Stimulated activated CD4-positive, alpha-beta T cell treated with anti-CD3 and anti-CD28 coated beads, Interleukin-1b, Interleukin-23, amount 100 ng/mL, for 48 hours (primary cell): Measurements from ENCODE around the gene RAI1.
"Not testable (repeated sequence)": the region's sequence is repeated elsewhere in the genome, so short reads cannot be mapped to it uniquely, and the experiment has no call there.

Source experiments
- DNase-seq: peaks from one replicate; pipeline ENCODE4 v3.0.0-alpha.2; 2020

The RAI1 gene

GRCh38 chr17:17682737-17683680 lies 1.8 kb downstream of the RAI1 start:
- DNase-seq = peak; percentile 61

DNA sequence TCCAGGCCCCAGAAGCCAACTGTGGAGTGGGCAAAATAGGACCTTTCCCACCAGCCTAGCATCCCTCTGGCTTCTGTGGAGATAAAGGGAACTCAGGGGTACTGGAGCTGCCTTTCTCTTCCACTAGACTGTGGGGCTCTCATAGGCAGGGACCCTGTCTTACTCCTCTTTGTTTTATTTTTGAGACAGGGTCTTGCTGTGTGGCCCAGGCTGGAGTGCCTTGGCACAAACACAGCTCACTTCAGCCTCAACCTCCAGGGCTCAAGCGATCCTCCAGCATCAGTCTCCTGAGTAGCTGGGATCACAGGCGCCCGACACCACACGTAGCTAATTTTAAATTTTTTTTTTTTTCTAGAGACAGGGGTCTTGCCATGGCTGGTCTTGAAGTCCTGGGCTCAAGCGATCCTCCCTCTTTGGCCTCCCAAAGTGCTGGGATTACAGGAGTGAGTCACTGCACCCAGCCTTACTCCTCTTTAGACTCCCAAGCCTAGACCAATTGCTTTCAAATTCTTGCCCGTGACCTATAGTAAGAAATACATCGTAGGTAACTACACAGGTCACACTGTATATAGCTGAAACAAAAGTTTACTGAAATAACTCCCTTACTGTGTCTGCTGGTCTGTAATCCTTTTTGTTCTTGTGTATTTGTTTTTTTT lies 2.6 kb downstream of the RAI1 start:
- no peak for DNase-seq

GRCh38 chr17:17684906-17685774 lies 3.9 kb downstream of the RAI1 start:
- DNase-seq = no peak

GRCh38 chr17:17685775-17686291 lies 4.6 kb downstream of the RAI1 start:
- no peak for DNase-seq

GRCh38 chr17:17689312-17689711 lies 8.1 kb downstream of the RAI1 start:
- no peak for DNase-seq

GRCh38 chr17:17690233-17690632 lies 9.0 kb downstream of the RAI1 start:
- not testable (repeated sequence) for DNase-seq

- no peak for DNase-seq
Observed at GRCh38 chr17:17691468-17692263, 10.4 kb downstream of the RAI1 start.

- no peak for DNase-seq
Observed at GRCh38 chr17:17692353-17693252, 11.3 kb downstream of the RAI1 start.

DNA sequence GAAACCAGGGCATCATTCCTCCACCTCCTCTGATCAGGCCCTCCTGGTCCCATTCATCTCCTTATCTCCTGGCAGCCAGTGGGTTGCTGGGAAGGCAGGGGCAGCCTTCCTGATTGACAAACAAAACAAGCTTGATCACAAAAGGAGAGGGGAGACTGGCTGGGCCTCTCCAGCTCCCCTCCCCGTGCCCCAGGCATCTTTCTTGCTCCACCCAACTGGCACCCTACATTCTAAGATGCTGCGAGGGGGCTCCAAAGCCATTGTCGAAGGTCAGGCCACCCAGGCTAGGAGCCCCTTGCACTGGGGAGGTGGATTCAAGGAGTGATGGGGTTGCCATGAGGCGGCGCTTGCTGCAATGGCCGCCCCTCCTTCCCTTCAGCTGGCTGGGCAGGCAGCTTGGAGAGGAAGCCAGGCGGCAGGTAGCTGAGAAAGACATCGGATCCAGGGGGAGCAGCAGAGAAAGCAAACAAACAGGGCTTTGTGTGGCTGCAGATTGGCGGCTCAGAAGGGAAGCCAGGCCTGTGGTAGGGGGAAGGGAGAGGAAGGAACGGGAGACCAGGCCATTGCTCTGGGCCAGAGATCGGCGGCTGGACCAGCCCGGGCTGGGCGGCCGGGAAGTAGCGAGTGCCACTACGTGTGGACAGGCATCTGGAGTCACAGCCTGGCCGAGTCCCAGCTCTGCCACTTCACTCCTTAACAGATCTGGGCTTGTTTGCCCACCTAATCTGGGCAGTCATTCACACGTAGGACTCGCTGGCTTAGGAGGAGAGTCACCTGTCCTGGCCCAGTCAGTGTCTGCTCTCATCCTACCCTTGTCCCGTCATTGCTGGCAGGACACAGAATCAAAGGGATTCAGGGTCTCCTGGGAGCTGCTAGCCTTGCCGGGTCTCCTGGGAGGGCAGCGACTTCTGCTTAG lies 12.3 kb downstream of the RAI1 start:
- DNase-seq = no peak

DNA sequence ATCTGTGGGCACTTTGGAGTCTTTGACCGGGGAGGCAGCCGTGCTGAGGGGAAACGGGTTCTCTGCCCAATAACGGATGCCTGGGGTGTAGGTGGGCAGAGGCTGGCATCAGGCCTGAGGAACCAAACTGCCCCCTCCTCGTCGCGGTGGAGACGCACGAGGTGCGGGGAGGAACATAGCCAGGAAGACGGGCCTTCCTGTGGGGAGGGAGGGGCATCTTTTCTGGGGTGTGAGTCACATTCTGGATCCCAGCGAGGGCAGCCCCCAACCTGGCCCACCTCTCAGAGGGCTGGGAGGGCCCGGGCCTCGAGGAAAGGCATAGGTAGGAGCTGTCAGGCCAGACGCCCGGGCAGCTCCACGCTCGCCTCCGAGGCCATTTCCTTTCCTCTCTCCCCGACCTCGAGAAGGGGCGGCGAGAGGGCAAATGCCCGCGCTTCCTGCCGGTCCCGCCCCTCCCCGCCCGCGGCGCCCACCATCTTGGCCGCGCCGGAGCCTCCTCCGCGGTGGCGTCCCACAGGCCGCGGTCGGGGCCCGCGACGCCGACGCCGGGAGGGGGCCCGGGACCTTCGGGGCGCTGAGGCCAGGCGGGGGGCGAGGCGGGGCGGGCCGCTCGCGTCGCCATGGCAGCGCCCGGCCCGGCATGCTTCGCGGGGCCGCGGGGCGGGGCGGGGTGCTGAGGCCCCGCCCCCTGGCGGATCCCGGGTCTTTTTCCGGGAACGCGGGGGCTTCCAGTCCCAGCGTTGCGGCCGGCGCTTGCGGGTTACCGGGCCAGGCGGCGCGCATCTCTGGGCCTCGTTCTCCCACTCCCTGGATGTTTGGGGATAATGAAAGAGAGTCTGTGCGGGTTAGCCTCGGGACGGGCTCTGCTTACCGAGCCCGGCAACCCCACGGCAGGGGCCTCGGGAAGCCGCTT lies 13.2 kb downstream of the RAI1 start:
- DNase-seq = peak; percentile 65

DNA sequence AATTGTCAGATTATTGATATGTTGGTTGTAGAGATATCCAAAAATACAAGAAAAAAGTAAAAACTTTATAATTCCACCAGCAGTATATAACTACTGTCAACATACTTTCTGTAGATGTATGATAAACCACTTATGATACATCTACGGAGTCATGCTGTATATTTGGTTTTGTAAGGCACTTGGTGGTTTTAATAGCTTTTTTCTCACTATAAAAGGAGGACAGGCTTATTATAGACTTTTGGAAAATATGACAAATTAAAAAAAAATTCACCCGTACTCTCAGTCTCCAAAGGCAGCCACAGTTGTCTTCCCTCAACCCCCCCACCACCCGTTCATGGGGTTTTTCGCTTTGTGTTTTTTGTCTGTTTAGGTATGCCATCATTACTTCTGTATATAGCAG lies 14.8 kb downstream of the RAI1 start:
- no peak for DNase-seq

- DNase-seq = no peak
Observed at GRCh38 chr17:17696882-17697633, 15.8 kb downstream of the RAI1 start.

GRCh38 chr17:17698371-17698770 lies 17.1 kb downstream of the RAI1 start:
- no peak for DNase-seq

- DNase-seq = no peak
Observed at GRCh38 chr17:17698869-17699351, 17.7 kb downstream of the RAI1 start.

DNA sequence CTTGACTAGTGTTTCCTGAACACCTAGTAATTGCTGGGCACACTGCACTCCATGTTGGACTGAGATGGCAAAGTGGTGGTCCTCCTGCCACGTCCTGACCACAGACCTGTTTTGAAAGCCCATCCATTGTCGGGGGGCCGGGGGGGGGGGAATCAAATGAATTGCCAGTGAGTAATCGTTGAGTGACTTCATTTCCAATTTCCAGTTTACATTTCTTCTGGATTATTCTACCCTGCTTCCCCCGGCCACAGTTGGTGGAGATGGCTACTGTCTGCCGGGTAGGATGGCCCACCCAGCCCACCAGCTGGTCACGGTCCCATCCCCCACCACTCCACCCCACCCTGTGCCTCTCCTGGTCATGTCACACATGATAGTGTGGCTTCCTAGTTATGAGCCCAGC lies 18.2 kb downstream of the RAI1 start:
- DNase-seq = no peak

DNA sequence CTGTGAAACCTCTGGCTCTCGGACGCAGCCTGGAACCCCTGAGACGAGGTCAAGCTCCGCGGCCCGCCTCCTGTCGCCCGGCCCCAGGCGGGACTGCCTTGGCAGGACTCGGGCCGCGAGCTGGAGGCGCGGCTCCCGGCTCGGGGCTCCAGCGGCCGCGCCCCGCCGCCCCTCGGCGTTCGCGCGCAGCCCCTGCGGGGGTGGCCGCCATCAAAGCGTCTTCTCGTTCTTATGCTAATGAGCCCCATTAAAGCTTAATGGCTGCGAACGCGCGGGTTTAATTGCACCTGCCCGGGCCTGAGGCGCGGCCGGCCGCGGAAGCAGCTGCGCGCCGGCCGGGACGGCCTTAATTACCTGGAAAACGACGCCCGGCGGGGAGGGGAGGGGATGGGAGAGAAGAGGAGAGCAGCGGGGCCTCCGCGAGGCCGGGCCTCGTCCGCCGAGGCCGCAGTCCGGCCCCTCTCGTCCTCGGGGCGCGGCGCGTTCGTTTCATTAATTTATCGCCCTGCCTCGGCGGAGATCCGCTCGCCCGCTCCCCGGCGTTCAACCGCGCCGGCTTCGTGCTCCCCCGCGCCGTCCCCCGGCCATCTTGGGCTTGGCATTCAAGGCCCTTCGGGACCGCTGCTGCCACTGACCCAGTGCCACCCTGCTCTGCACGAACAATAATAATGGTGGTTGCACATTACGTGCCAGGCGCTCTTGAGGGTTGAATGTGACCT lies 19.2 kb downstream of the RAI1 start:
- DNase-seq = no peak

DNA sequence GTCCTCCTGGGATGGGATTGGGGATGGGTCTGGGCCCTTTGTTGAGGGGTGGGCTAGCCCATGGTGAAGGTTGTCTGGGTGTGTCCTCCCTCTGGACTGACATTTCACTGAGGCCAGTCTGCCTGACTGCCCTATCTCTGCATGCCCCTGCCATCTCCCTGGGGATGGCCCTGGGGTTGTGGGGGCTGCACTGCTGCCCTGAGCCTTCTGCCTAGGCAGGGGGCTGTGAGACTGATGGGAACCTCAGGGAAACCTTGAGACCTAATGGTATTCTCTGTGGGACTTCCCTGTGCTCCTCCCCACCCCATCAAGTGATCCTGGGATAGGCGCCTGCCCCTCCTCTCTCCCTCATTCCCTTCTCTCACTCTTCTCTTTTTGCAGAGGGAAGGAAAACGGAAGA lies 19.9 kb downstream of the RAI1 start:
- DNase-seq = no peak
